ENCODE data around the gene BSDC1.

- TF ChIP-seq CTCF (IDR thresholded peaks at IDR 0.05; ENCODE audit: insufficient read depth, low read depth, low read length) (no peak), EZH2 (IDR thresholded peaks at IDR 0.05; ENCODE audit: insufficient read depth, low read length) (no peak)
Measured at GRCh38 chr1:32339363-32339978, 54.8 kb downstream of the BSDC1 start.
